H9 (cell line): ENCODE data around the gene DSTN. TPM values are rescaled to one million over a fixed set of nuclear protein-coding genes. Genes with fewer than 3 reads are reported as not detected.

Experiments
- DNase-seq: peaks from one replicate; pipeline ENCODE4 v3.0.0-alpha.2; 2017
- H2AFZ ChIP-seq: one replicate; pipeline ENCODE4 v1.6.1; 2013; ENCODE audit warnings: mild to moderate bottlenecking, low read length, control low read depth, moderate library complexity
- H2AK5ac ChIP-seq: 2 replicates; pipeline ENCODE4 v1.6.1; 2013; ENCODE audit warnings: low read length, control low read depth, mixed read lengths; ENCODE audit not compliant: insufficient read length
- H2BK120ac ChIP-seq: one replicate; pipeline ENCODE4 v1.6.1; 2013; ENCODE audit warnings: low read depth, mild to moderate bottlenecking, low read length, control low read depth, inconsistent platforms; ENCODE audit not compliant: poor library complexity, severe bottlenecking
- H2BK12ac ChIP-seq: 2 replicates; pipeline ENCODE4 v1.6.1; 2013; ENCODE audit warnings: low read length, control low read depth, mixed read lengths, low read depth; ENCODE audit not compliant: insufficient read length
- H2BK15ac ChIP-seq: 2 replicates; pipeline ENCODE4 v1.6.1; 2013; ENCODE audit warnings: low read depth, low read length, control low read depth
- H2BK20ac ChIP-seq: one replicate; pipeline ENCODE4 v1.6.1; 2013; ENCODE audit warnings: low read depth, mild to moderate bottlenecking, low read length, control low read depth, inconsistent platforms; ENCODE audit not compliant: poor library complexity, severe bottlenecking
- H2BK5ac ChIP-seq: 2 replicates; pipeline ENCODE4 v1.6.1; 2013; ENCODE audit warnings: low read length, control low read depth, mixed read lengths; ENCODE audit not compliant: insufficient read length
- H3K14ac ChIP-seq: 2 replicates; pipeline ENCODE4 v1.6.1; 2013; ENCODE audit warnings: low read length, control low read depth; ENCODE audit not compliant: insufficient read depth
- H3K18ac ChIP-seq: 2 replicates; pipeline ENCODE4 v1.6.1; 2013; ENCODE audit warnings: low read depth, mild to moderate bottlenecking, mixed read lengths, low read length, control low read depth; ENCODE audit not compliant: insufficient read length
- H3K23ac ChIP-seq: 2 replicates; pipeline ENCODE4 v1.6.1; 2013; ENCODE audit warnings: low read length, control low read depth, mixed read lengths, low read depth; ENCODE audit not compliant: insufficient read length
- H3K23me2 ChIP-seq: 2 replicates; pipeline ENCODE4 v1.6.1; 2013; ENCODE audit warnings: low read depth, mild to moderate bottlenecking, mixed read lengths, low read length, control low read depth; ENCODE audit not compliant: insufficient read length, poor library complexity, severe bottlenecking
- H3K27ac ChIP-seq: 2 replicates; pipeline ENCODE4 v1.5.1; 2013; ENCODE audit warnings: low read length, control low read depth, mixed read lengths, low read depth; ENCODE audit not compliant: insufficient read length
- H3K27me3 ChIP-seq: 2 replicates; pipeline ENCODE4 v1.6.1; 2013; ENCODE audit warnings: low read length, control low read depth, inconsistent platforms; ENCODE audit not compliant: insufficient read depth
- H3K4ac ChIP-seq: 2 replicates; pipeline ENCODE4 v1.6.1; 2013; ENCODE audit warnings: low read depth, mild to moderate bottlenecking, control low read depth, inconsistent platforms, low read length, moderate library complexity
- H3K4me1 ChIP-seq: 2 replicates; pipeline ENCODE4 v1.6.1; 2013; ENCODE audit warnings: low read length, control low read depth, inconsistent platforms; ENCODE audit not compliant: insufficient read depth
- H3K4me2 ChIP-seq: 2 replicates; pipeline ENCODE4 v1.6.1; 2013; ENCODE audit warnings: low read length, control low read depth, mixed read lengths; ENCODE audit not compliant: insufficient read length, insufficient read depth
- H3K56ac ChIP-seq: 2 replicates; pipeline ENCODE4 v1.6.1; 2013; ENCODE audit warnings: low read depth, mild to moderate bottlenecking, mixed read lengths, low read length, control low read depth; ENCODE audit not compliant: insufficient read length
- H3K79me1 ChIP-seq: 2 replicates; pipeline ENCODE4 v1.6.1; 2013; ENCODE audit warnings: low read depth, mild to moderate bottlenecking, moderate library complexity, low read length, control low read depth, inconsistent platforms; ENCODE audit not compliant: insufficient read depth, poor library complexity, severe bottlenecking
- H3K79me2 ChIP-seq: 2 replicates; pipeline ENCODE4 v1.6.1; 2013; ENCODE audit warnings: low read length, control low read depth, inconsistent platforms; ENCODE audit not compliant: insufficient read depth
- H3K9ac ChIP-seq: 2 replicates; pipeline ENCODE4 v1.6.1; 2013; ENCODE audit warnings: low read length, control low read depth, mixed read lengths; ENCODE audit not compliant: insufficient read length; ENCODE audit errors: extremely low read depth
- H3K9me3 ChIP-seq: one replicate; pipeline ENCODE4 v1.6.1; 2013; ENCODE audit warnings: low read depth, low read length, inconsistent platforms; ENCODE audit not compliant: control insufficient read depth
- H3T11ph ChIP-seq: one replicate; pipeline ENCODE4 v1.6.1; 2013; ENCODE audit warnings: mild to moderate bottlenecking, low read length, control low read depth, inconsistent platforms
- H4K20me1 ChIP-seq: one replicate; pipeline ENCODE4 v1.6.1; 2013; ENCODE audit not compliant: control insufficient read depth, insufficient read length, insufficient read depth
- H4K5ac ChIP-seq: 2 replicates; pipeline ENCODE4 v1.6.1; 2013; ENCODE audit warnings: low read depth, mild to moderate bottlenecking, mixed read lengths, low read length, control low read depth; ENCODE audit not compliant: insufficient read length
- H4K8ac ChIP-seq: replicated peaks from 2 replicates; pipeline ENCODE4 v1.6.1; 2013; ENCODE audit warnings: low read length, control low read depth, mixed read lengths, low read depth; ENCODE audit not compliant: insufficient read length
- H4K91ac ChIP-seq: 2 replicates; pipeline ENCODE4 v1.6.1; 2013; ENCODE audit warnings: low read depth, mild to moderate bottlenecking, moderate library complexity, mixed read lengths, low read length, control low read depth; ENCODE audit not compliant: insufficient read length
- H3K27ac Mint-ChIP-seq, 3 experiments: 2 replicates in 2 of 3; 3 replicates in 1 of 3; pipeline ENCODE4 v1.8.0; 2020 to 2021; ENCODE audit warnings: mixed read lengths in 3 of 3, mild to moderate bottlenecking in 1 of 3, moderate library complexity in 1 of 3
- H3K27me3 Mint-ChIP-seq: 2 replicates; pipeline ENCODE4 v1.8.0; 2021; ENCODE audit warnings: low read depth, mild to moderate bottlenecking, moderate library complexity, mixed read lengths
- H3K36me3 Mint-ChIP-seq, 3 experiments: 2 replicates in 2 of 3; 3 replicates in 1 of 3; pipeline ENCODE4 v1.8.0; 2020 to 2021; ENCODE audit warnings: low read depth in 3 of 3, mixed read lengths in 3 of 3; ENCODE audit not compliant: insufficient read depth in 1 of 3
- H3K4me1 Mint-ChIP-seq, 2 experiments: 2 replicates each; pipeline ENCODE4 v1.8.0; 2020; ENCODE audit warnings: mixed read lengths in 2 of 2
- H3K4me3 Mint-ChIP-seq, 2 experiments: 2 replicates in 1 of 2; 3 replicates in 1 of 2; pipeline ENCODE4 v1.8.0; 2020 to 2021; ENCODE audit warnings: mild to moderate bottlenecking in 2 of 2, mixed read lengths in 2 of 2, moderate library complexity in 1 of 2
- H3K9me3 Mint-ChIP-seq, 2 experiments: 2 replicates in 1 of 2; 3 replicates in 1 of 2; pipeline ENCODE4 v1.8.0; 2020; ENCODE audit warnings: mild to moderate bottlenecking in 2 of 2, mixed read lengths in 2 of 2, moderate library complexity in 1 of 2
- WGBS: extraction: QIAGEN DNeasy Blood & Tissue Kit; methylation state at CpG from one replicate; pipeline ENCODE4 v1.1.7; 2013; ENCODE audit warnings: missing lambda C conversion rate, low lambda C conversion rate, mixed read lengths; ENCODE audit not compliant: insufficient read length; ENCODE audit errors: extremely low coverage; 5-methylcytosine and 5-hydroxymethylcytosine counted together
- total RNA-seq: library from RNA; stranded (reverse); gene quantifications from 2 replicates; pipeline ENCODE4 v1.2.1, GENCODE V29; 2021
- TF ChIP-seq, protein P1 (sequence below): fragments of 200-600 bp; sonication (generic); conservative IDR thresholded peaks from 3 replicates; pipeline ENCODE4 v1.8.0; 2021; ENCODE audit warnings: antibody characterized with exemption, mild to moderate bottlenecking

Gene DSTN
- total RNA-seq, 1 experiment from 2014 or later: 145 TPM

DNA sequence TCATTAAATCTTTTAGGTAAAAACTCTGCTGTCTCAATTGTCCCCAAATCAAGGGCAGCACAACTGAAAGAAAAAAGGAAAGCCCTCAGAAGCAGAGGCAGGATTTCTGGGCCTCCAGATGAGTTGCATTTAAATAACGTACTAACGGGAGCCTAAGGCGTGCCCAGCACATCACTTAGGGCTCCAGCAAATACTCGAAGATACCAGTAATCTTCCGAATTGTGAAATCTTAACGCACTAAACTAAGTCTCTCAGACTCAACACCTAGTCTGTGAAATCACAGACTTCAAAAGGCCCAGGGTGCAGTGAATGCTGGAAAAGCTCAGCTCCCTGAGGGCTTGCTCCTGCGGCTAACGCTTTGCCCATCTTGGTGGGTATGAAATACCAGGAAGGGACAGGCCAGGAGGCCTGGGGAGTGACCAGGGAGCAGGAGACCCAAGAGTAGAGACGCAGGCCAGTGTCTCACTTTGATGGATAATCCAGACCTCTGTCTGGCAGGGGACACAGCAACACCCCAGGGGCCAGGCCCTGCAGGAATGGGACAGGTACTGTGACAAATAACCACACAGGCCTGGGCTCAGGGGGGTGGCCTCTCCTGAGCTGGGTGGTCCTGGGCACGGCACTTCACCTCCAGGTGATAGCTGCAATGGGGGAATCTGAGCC, 75.8 kb downstream of the DSTN start:
- peaks cover 20 to 39% of the 10 kb centered on the region in 2 experiments for H3K4me1 Mint-ChIP-seq
- peaks cover under 1 to 11% (median 4%) of the 10 kb centered on the region in 3 experiments; a peak in 4 of 7 replicates for H3K36me3 Mint-ChIP-seq
- no peak overlapping the region for H3K23ac ChIP-seq
- no peak overlapping the region for H2BK5ac ChIP-seq
- no peak overlapping the region for H3K56ac ChIP-seq
- no peak overlapping the region for H2AK5ac ChIP-seq
- no peak overlapping the region for H2BK12ac ChIP-seq
- no peak overlapping the region for H3K4me3 Mint-ChIP-seq
- WGBS: no CpG with 5 or more reads among the region's 10 CpGs
- no peaks in the 10 kb centered on the region for H3K9me3 ChIP-seq
- H3K79me2 ChIP-seq: peaks cover 17% of the 10 kb centered on the region; the same call in 1 of the 2 replicates
- TF ChIP-seq, protein P1, sequence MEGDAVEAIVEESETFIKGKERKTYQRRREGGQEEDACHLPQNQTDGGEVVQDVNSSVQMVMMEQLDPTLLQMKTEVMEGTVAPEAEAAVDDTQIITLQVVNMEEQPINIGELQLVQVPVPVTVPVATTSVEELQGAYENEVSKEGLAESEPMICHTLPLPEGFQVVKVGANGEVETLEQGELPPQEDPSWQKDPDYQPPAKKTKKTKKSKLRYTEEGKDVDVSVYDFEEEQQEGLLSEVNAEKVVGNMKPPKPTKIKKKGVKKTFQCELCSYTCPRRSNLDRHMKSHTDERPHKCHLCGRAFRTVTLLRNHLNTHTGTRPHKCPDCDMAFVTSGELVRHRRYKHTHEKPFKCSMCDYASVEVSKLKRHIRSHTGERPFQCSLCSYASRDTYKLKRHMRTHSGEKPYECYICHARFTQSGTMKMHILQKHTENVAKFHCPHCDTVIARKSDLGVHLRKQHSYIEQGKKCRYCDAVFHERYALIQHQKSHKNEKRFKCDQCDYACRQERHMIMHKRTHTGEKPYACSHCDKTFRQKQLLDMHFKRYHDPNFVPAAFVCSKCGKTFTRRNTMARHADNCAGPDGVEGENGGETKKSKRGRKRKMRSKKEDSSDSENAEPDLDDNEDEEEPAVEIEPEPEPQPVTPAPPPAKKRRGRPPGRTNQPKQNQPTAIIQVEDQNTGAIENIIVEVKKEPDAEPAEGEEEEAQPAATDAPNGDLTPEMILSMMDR: no peak
- H2BK20ac ChIP-seq: no peak overlapping the region
- no peak overlapping the region for H2BK120ac ChIP-seq
- H3K23me2 ChIP-seq: no peaks in the 10 kb centered on the region
- no peaks in the 10 kb centered on the region for H3K27me3 Mint-ChIP-seq
- no peak overlapping the region for H3K4ac ChIP-seq
- no peak overlapping the region for H3K4me2 ChIP-seq
- H4K91ac ChIP-seq: no peak overlapping the region
- no peak overlapping the region for H2BK15ac ChIP-seq
- no peak overlapping the region for H3K9ac ChIP-seq
- no peak overlapping the region for H3K18ac ChIP-seq
- H3K4me1 ChIP-seq: no peaks in the 10 kb centered on the region
- DNase-seq: no peak
- H4K8ac ChIP-seq: no peak overlapping the region
- no peak overlapping the region for H2AFZ ChIP-seq
- no peak overlapping the region for H4K5ac ChIP-seq
- H4K20me1 ChIP-seq: no peaks in the 10 kb centered on the region
- no peak overlapping the region for H3T11ph ChIP-seq
- H3K9me3 Mint-ChIP-seq: no peaks in the 10 kb centered on the region
- no peak overlapping the region for H3K14ac ChIP-seq
- H3K79me1 ChIP-seq: peaks cover 7% of the 10 kb centered on the region
- no peak overlapping the region for H3K27ac ChIP-seq
- H3K27me3 ChIP-seq: no peaks in the 10 kb centered on the region
- H3K27ac Mint-ChIP-seq: no peak overlapping the region; a peak in 1 of 7 replicates
